ENCODE measurements around the gene ATN1.

The ATN1 gene

GRCh38 chr12:6962285-6963015 lies 34.7 kb downstream of the ATN1 start:
- TF ChIP-seq CTBP1 (IDR thresholded peaks at IDR 0.05; ENCODE audit: borderline replicate concordance) (no peak), FOXA1 (IDR thresholded peaks at IDR 0.05) (no peak), ARNT (IDR thresholded peaks at IDR 0.05) (no peak), L3MBTL2 (conservative IDR thresholded peaks at IDR 0.05) (no peak), NFRKB (IDR thresholded peaks at IDR 0.05) (no peak), HDGF (IDR thresholded peaks at IDR 0.05; ENCODE audit: borderline replicate concordance) (no peak), FOXK2 (IDR thresholded peaks at IDR 0.05) (no peak), FOXM1 (IDR thresholded peaks at IDR 0.05; ENCODE audit: borderline replicate concordance) (no peak), SP1 (IDR thresholded peaks at IDR 0.05) (no peak), TARDBP (IDR thresholded peaks at IDR 0.05) (no peak), SUZ12 (IDR thresholded peaks at IDR 0.05) (no peak), LEF1 (IDR thresholded peaks at IDR 0.05; ENCODE audit: borderline replicate concordance) (no peak), ZNF384 (IDR thresholded peaks at IDR 0.05) (no peak), ELF4 (IDR thresholded peaks at IDR 0.05) (no peak)
- DNase-seq (ENCODE audit: extremely low spot score) = no peak
- ChIA-PET POLR2A (interaction anchor here (0.8 to 13.3 kb wide), 22 partner anchors 10 to 408 kb away, joined by 3 to 450 read pairs (median 6); partner anchors contain the start of genes C12orf57, C1RL, CDCA3 and PTPN6), CTCF (interaction anchor here (0.7 to 2.7 kb wide), 15 partner anchors 10 to 149 kb away, joined by 3 to 47 read pairs (median 4); partner anchors contain the start of genes C12orf57, LPCAT3, RNU7-1 and SPSB2)

- ChIA-PET CTCF (interaction anchor here (0.7 to 2.7 kb wide), 8 partner anchors 9 to 148 kb away, joined by 3 to 47 read pairs (median 6); partner anchors contain the start of genes C12orf57 and RNU7-1), POLR2A (interaction anchor here (0.8 to 13.3 kb wide), 10 partner anchors 17 to 111 kb away, joined by 3 to 450 read pairs (median 8); partner anchors contain the start of genes C12orf57, CDCA3, RNU7-1 and SPSB2)
- DNase-seq (ENCODE audit: extremely low spot score) = no peak
- TF ChIP-seq ARNT (IDR thresholded peaks at IDR 0.05) (no peak), PKNOX1 (IDR thresholded peaks at IDR 0.05) (no peak), L3MBTL2 (conservative IDR thresholded peaks at IDR 0.05) (no peak), NFRKB (IDR thresholded peaks at IDR 0.05) (no peak)
Observed at GRCh38 chr12:6963016-6963731, 35.4 kb downstream of the ATN1 start.

GRCh38 chr12:6963791-6964413 lies 36.1 kb downstream of the ATN1 start:
- no peak for DNase-seq (ENCODE audit: extremely low spot score)
- CTCF ChIA-PET = interaction anchor here (1.0 to 2.4 kb wide), 6 partner anchors 8 to 95 kb away, joined by 3 to 23 read pairs (median 8); partner anchors contain the start of genes C12orf57 and RNU7-1
- TF ChIP-seq L3MBTL2 (conservative IDR thresholded peaks at IDR 0.05) (no peak), BHLHE40 (IDR thresholded peaks at IDR 0.05; ENCODE audit: borderline replicate concordance) (no peak), FOXK2 (IDR thresholded peaks at IDR 0.05) (no peak)
- POLR2A ChIA-PET = interaction anchor here (0.8 to 13.3 kb wide), 11 partner anchors 9 to 144 kb away, joined by 3 to 450 read pairs (median 4); partner anchors contain the start of genes C12orf57, CDCA3, PTPN6 and RNU7-1

GRCh38 chr12:6964605-6965025 lies 36.9 kb downstream of the ATN1 start:
- POLR2A ChIA-PET = interaction anchor here (0.6 to 13.3 kb wide), 11 partner anchors 8 to 143 kb away, joined by 3 to 450 read pairs (median 4); partner anchors contain the start of genes C12orf57, CDCA3, PTPN6 and RNU7-1

GRCh38 chr12:6965026-6965661 lies 37.4 kb downstream of the ATN1 start:
- peak; percentile 81 for DNase-seq (ENCODE audit: extremely low spot score)
- no peak for TF ChIP-seq LEF1 (IDR thresholded peaks at IDR 0.05; ENCODE audit: borderline replicate concordance)
- no peak for TF ChIP-seq FOXA1 (IDR thresholded peaks at IDR 0.05)
- TF ChIP-seq CTBP1 (IDR thresholded peaks at IDR 0.05; ENCODE audit: borderline replicate concordance) = no peak
- no peak for TF ChIP-seq HDGF (IDR thresholded peaks at IDR 0.05; ENCODE audit: borderline replicate concordance)
- no peak for TF ChIP-seq TARDBP (IDR thresholded peaks at IDR 0.05)
- no peak for TF ChIP-seq FOXM1 (IDR thresholded peaks at IDR 0.05; ENCODE audit: borderline replicate concordance)
- no peak for TF ChIP-seq NFRKB (IDR thresholded peaks at IDR 0.05)
- TF ChIP-seq ARNT (IDR thresholded peaks at IDR 0.05) = 0 out of 2 replicates have a peak, but pooled peaks have one; percentile 40
- no peak for TF ChIP-seq BHLHE40 (IDR thresholded peaks at IDR 0.05; ENCODE audit: borderline replicate concordance)
- no peak for TF ChIP-seq FOXK2 (IDR thresholded peaks at IDR 0.05)
- TF ChIP-seq L3MBTL2 (conservative IDR thresholded peaks at IDR 0.05) = 0 out of 2 replicates have a peak, but pooled peaks have one; percentile 35
- no peak for TF ChIP-seq SUZ12 (IDR thresholded peaks at IDR 0.05)
- no peak for TF ChIP-seq PKNOX1 (IDR thresholded peaks at IDR 0.05)
- ChIA-PET CTCF (interaction anchor here (0.6 to 2.4 kb wide), 13 partner anchors 9 to 294 kb away, joined by 3 to 23 read pairs (median 5); partner anchors contain the start of genes C12orf57, C1RL, RNU7-1 and SPSB2), POLR2A (interaction anchor here (0.6 to 13.3 kb wide), 10 partner anchors 8 to 143 kb away, joined by 3 to 450 read pairs (median 4); partner anchors contain the start of genes C12orf57, CDCA3, PTPN6 and RNU7-1)

More at GRCh38 chr12:6964605-6965025, 36.9 kb downstream of the ATN1 start:
- CTCF ChIA-PET = interaction anchor here (0.6 to 2.4 kb wide), 13 partner anchors 9 to 295 kb away, joined by 3 to 23 read pairs (median 5); partner anchors contain the start of genes C12orf57, C1RL, RNU7-1 and SPSB2
- DNase-seq (ENCODE audit: extremely low spot score) = no peak
- TF ChIP-seq CTBP1 (IDR thresholded peaks at IDR 0.05; ENCODE audit: borderline replicate concordance) (no peak), PKNOX1 (IDR thresholded peaks at IDR 0.05) (no peak), ARNT (IDR thresholded peaks at IDR 0.05) (no peak), ELF4 (IDR thresholded peaks at IDR 0.05) (no peak), ZNF384 (IDR thresholded peaks at IDR 0.05) (no peak), LEF1 (IDR thresholded peaks at IDR 0.05; ENCODE audit: borderline replicate concordance) (no peak), NFRKB (IDR thresholded peaks at IDR 0.05) (no peak), BHLHE40 (IDR thresholded peaks at IDR 0.05; ENCODE audit: borderline replicate concordance) (no peak), HDGF (IDR thresholded peaks at IDR 0.05; ENCODE audit: borderline replicate concordance) (no peak), FOXM1 (IDR thresholded peaks at IDR 0.05; ENCODE audit: borderline replicate concordance) (no peak), FOXK2 (IDR thresholded peaks at IDR 0.05) (no peak), TARDBP (IDR thresholded peaks at IDR 0.05) (no peak), SUZ12 (IDR thresholded peaks at IDR 0.05) (no peak)
